ENCODE results near the gene CASP6. TPM values are rescaled to one million over a fixed set of nuclear protein-coding genes. Genes with fewer than 3 reads are reported as not detected.

Gene CASP6
- total and polyA plus RNA-seq, 2 of the 8 experiments (the other 6 are each of a cell fraction or from before 2014, with no cell fraction given): 29.5 to 35.1 TPM

DNA sequence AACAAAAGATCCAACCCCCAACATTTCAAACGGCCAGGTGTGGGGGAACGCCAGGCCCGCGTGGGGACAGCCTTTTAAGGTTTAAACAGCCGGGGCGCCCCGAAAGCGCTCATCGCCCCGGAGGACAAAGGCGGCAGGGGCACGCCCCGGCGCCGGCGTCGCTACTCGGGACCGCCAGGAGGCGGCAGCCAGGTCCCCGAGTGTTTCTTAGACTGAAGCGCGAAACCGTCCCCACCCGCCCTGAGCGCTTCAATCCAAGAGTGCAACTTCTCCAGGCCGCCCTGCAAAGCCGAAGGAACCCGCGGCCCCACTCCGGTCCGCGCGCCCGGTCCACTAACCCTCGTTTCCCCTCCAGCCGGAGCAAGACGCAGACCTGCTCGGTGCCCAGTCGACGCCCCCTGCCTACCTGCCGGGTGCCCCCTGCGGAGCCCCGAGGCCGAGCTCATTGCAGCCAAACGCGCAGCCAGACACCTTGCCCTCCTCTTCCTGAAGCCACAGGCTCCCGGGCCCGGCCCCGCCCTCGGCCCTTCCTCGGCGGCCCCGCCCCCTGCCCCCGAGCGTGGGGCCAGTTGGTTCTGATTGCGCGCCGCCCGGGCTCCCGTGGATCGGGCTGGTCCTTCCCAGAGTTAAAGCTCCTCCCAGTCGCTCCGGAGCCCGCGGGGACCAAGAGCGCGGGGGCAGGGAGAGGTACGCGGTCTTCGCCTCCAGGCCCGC lies at the start of gene CASP6 (continued):
- TF ChIP-seq JUN (IDR thresholded peaks at IDR 0.05; ENCODE audit: low read depth, low read length) (no peak), GTF2F1 (IDR thresholded peaks at IDR 0.05; ENCODE audit: borderline replicate concordance, low read depth, low read length) (peak; percentile 28; the same call in 1 of the 2 replicates), PHF8 (conservative IDR thresholded peaks at IDR 0.05; ENCODE audit: low read depth, low read length) (peak; percentile 42; the same call in 1 of the 2 replicates), CBX5 (IDR thresholded peaks at IDR 0.05; ENCODE audit: low read depth, low read length) (no peak), MAFK (IDR thresholded peaks at IDR 0.05; ENCODE audit: low read depth, low read length) (no peak), KDM1A (IDR thresholded peaks at IDR 0.05; ENCODE audit: borderline replicate concordance, low read length) (no peak), CHD1 (IDR thresholded peaks at IDR 0.05; ENCODE audit: low read depth, low read length) (no peak), CTBP2 (IDR thresholded peaks at IDR 0.05; ENCODE audit: borderline replicate concordance, insufficient read depth, insufficient read length, low read length) (no peak), POLR2A (IDR thresholded peaks at IDR 0.05; ENCODE audit: control extremely low read depth in 1 of 2, low read depth in 2 of 2, low read length in 2 of 2) (peak in 1 of 2 experiments; percentile 91; a peak in 2 of 3 replicates), GABPA (IDR thresholded peaks at IDR 0.05; ENCODE audit: borderline replicate concordance, insufficient read depth, low read length) (0 out of 2 replicates have a peak, but pooled peaks have one; percentile 9), KDM4A (IDR thresholded peaks at IDR 0.05; ENCODE audit: low read depth, low read length, severe bottlenecking) (peak; percentile 95), BACH1 (IDR thresholded peaks at IDR 0.05; ENCODE audit: low read length) (peak; percentile 59; the same call in 1 of the 2 replicates)
- TF ChIP-seq, protein P1, sequence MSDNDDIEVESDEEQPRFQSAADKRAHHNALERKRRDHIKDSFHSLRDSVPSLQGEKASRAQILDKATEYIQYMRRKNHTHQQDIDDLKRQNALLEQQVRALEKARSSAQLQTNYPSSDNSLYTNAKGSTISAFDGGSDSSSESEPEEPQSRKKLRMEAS (IDR thresholded peaks at IDR 0.05): peak; percentile 22; the same call in 1 of the 2 replicates
